Testis (tissue), 3 donors: ENCODE data around the gene ALX3. TPM values are rescaled to one million over a fixed set of nuclear protein-coding genes. Genes with fewer than 3 reads are reported as not detected.
A peak's percentile ranks its signal among the peaks of the same experiment; 100 is the strongest.
"Not testable (repeated sequence)": the region's sequence is repeated elsewhere in the genome, so short reads cannot be mapped to it uniquely, and the experiment has no call there.

ENCODE experiments used
- DNase-seq: peaks from one replicate; pipeline ENCODE4 v3.0.0-alpha.2; 2019
- H3K27ac ChIP-seq, 2 donors: fragments of 200-600 bp; sonication (generic); one replicate each; pipeline ENCODE4 v1.5.1; 2019
- H3K27me3 ChIP-seq: fragments of 200-600 bp; sonication (generic); one replicate; pipeline ENCODE4 v1.5.1; 2019
- H3K36me3 ChIP-seq: fragments of 200-600 bp; sonication (generic); one replicate; pipeline ENCODE4 v1.5.1; 2017; ENCODE audit warnings: low read depth; ENCODE audit errors: missing control alignments
- H3K4me1 ChIP-seq: fragments of 200-600 bp; sonication (generic); one replicate; pipeline ENCODE4 v1.5.1; 2019
- H3K4me3 ChIP-seq, 2 donors: fragments of 200-600 bp; sonication (generic); one replicate each; pipeline ENCODE4 v1.5.1; 2017 to 2019
- H3K9me3 ChIP-seq: fragments of 200-600 bp; sonication (generic); one replicate; pipeline ENCODE4 v1.5.1; 2017
- CTCF ChIP-seq, 3 experiments: fragments of 450-650 bp in 2 of 3; fragments of 200-600 bp in 1 of 3; sonication (generic) in 1 of 3; IDR thresholded peaks; one replicate each; pipeline ENCODE4 v1.5.1; 2016 to 2019; ENCODE audit warnings: antibody characterized with exemption in 3 of 3, mild to moderate bottlenecking in 2 of 3, moderate library complexity in 1 of 3
- POLR2A ChIP-seq: fragments of 450-650 bp; IDR thresholded peaks from one replicate; pipeline ENCODE4 v1.6.1; 2017; ENCODE audit warnings: antibody characterized with exemption, mild to moderate bottlenecking, moderate library complexity
- WGBS, 2 donors: methylation state at CpG; one replicate each; pipeline ENCODE4 v1.1.5; 2018; 5-methylcytosine and 5-hydroxymethylcytosine counted together
- intact Hi-C: fragments of 100-400 bp; cut with DNase I; formaldehyde crosslinking; loops from one replicate; pipeline ENCODE4 v1.15.1; 2023; ENCODE audit warnings: low total_unique reads
- polyA plus RNA-seq: library from polyadenylated mRNA; stranded (reverse); fragments of 350-450 nt; fragmentation: Illumina TruSeq; extraction: RNeasy Lipid Tissue Mini Kit (QIAGEN cat#74804); gene quantifications from one replicate; pipeline ENCODE4 v1.2.3, GENCODE V29; 2014; ENCODE audit warnings: low read depth, low replicate concordance; ENCODE audit not compliant: insufficient read depth
- total RNA-seq, 2 donors: library from RNA; depleted of rRNA; stranded (reverse); fragments of >200 nt; gene quantifications; one replicate each; pipeline ENCODE4 v1.2.3, GENCODE V29; 2016

ALX3 gene
- total and polyA plus RNA-seq, 3 donors from 2014 or later: 0.31 to 0.79 (median 0.49) TPM

DNA sequence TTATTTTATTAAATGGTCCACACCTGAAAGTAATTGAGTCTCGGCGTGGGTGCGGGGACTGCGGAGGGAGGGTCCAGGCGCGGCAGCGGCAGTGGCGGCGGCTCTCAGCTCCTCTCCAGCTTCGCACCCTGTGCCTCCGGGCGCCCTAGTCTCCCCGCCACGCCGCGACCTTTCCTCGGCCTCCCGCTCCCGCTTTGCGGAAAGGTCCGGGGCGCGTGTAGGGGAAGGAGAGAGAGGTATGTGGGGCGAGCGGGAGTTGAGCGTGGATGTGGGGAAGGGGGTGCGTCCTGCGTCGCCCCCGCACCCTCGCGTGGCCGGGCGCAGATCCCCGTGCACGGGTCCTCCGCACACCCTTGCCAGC, 13.4 kb upstream of the ALX3 start:
- TF ChIP-seq CTCF (IDR thresholded peaks at IDR 0.05) (no peak), POLR2A (no peak)
- H3K4me3 ChIP-seq: peak overlapping the region; percentile 65 to 66
- H3K36me3 ChIP-seq: no peaks in the 10 kb centered on the region
- no peaks in the 10 kb centered on the region for H3K27me3 ChIP-seq
- peak overlapping the region; percentile 47 to 79 for H3K27ac ChIP-seq
- intact Hi-C loops: no loop called here
- peaks cover 19% of the 10 kb centered on the region for H3K4me1 ChIP-seq
- WGBS, 2 donors: 26 to 43% methylated on average over 37 of the region's 37 CpGs
- H3K9me3 ChIP-seq: no peaks in the 10 kb centered on the region
- no peak for DNase-seq

DNA sequence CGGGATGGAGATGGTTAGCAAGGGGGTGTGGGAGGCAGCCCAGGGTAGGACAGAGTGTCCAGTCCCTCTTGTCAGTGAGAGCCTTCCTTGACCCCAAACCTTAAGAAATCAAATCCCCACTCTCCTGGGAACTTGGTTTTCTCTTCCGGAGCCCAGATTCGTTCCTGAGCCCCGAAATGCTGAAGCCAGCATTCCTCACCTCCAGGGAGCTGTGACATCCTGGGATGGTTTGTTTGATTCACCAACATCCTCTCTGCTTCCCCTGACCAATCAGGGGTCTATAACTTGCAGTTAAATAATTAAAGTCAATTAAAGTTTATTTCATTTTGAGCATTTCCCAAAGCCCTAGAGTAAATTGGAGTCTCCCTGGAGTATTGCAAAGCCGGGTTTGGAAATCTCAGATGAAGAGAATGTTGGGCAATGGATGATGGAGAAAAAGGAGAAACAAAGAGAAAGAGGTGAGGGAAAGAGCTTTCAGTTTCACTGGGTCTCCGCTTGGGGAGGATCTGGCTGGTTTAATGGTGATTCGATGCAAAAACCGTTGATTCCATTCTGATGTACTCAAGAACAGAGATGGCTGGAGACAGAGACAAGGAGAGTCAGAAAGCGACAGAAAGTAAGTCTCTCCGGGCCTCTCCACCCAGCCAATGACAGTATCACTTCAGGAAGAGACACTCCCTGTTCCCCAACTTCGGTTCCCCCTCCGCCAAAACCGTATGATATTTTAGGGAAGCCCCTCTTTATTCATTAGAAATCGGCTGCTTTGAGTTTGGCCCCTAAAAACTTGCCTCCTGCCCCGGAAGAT, 12.8 kb upstream of the ALX3 start:
- H3K36me3 ChIP-seq: no peaks in the 10 kb centered on the region
- H3K4me3 ChIP-seq: peak overlapping the region; percentile 65 to 66
- peaks cover 17% of the 10 kb centered on the region for H3K4me1 ChIP-seq
- intact Hi-C loops: no loop called here
- H3K27ac ChIP-seq: peak overlapping the region in 1 of 2 donors; percentile 79
- H3K27me3 ChIP-seq: no peaks in the 10 kb centered on the region
- TF ChIP-seq POLR2A (no peak), CTCF (IDR thresholded peaks at IDR 0.05) (no peak)
- WGBS, 2 donors: 42 to 53% methylated on average over 15 of the region's 15 CpGs
- DNase-seq: no peak
- H3K9me3 ChIP-seq: no peaks in the 10 kb centered on the region

GRCh38 chr1:110082477-110082876, 12.0 kb upstream of the ALX3 start:
- TF ChIP-seq POLR2A: no peak
- TF ChIP-seq CTCF (IDR thresholded peaks at IDR 0.05): no peak
- no peaks in the 10 kb centered on the region for H3K9me3 ChIP-seq
- 76 to 86% methylated on average over 4 to 5 of the region's 5 CpGs for WGBS, 2 donors
- H3K4me3 ChIP-seq: no peak overlapping the region
- H3K4me1 ChIP-seq: peaks cover 11% of the 10 kb centered on the region
- H3K36me3 ChIP-seq: no peaks in the 10 kb centered on the region
- H3K27me3 ChIP-seq: no peaks in the 10 kb centered on the region
- intact Hi-C loops: no loop called here
- H3K27ac ChIP-seq: no peak overlapping the region
- DNase-seq: no peak

GRCh38 chr1:110081061-110081460, 10.6 kb upstream of the ALX3 start:
- Histone ChIP-seq H3K36me3 (no peaks in the 10 kb centered on the region), H3K27ac (no peak overlapping the region), H3K27me3 (no peaks in the 10 kb centered on the region), H3K9me3 (no peaks in the 10 kb centered on the region), H3K4me1 (peaks cover 11% of the 10 kb centered on the region), H3K4me3 (no peak overlapping the region)
- intact Hi-C loops: no loop called here
- TF ChIP-seq POLR2A (no peak), CTCF (IDR thresholded peaks at IDR 0.05) (no peak)
- 85 to 88% methylated on average over 5 of the region's 5 CpGs for WGBS, 2 donors
- DNase-seq: no peak

- H3K27me3 ChIP-seq, intact Hi-C loops, H3K27ac ChIP-seq: not testable (repeated sequence)
Measured at GRCh38 chr1:110079995-110080394, 9.5 kb upstream of the ALX3 start.

More at GRCh38 chr1:110079995-110080394, 9.5 kb upstream of the ALX3 start:
- 98% methylated on average over 2 of the region's 2 CpGs for WGBS, 2 donors
- H3K4me1 ChIP-seq, H3K9me3 ChIP-seq, DNase-seq, H3K4me3 ChIP-seq, H3K36me3 ChIP-seq: not testable (repeated sequence)
